ENCODE data around the gene PLXNA2.

PLXNA2 gene

GRCh38 chr1:207988326-207989165 lies 255.6 kb downstream of the PLXNA2 start:
- DNase-seq: no peak

- DNase-seq: no peak
Measured at GRCh38 chr1:207987164-207987563, 257.0 kb downstream of the PLXNA2 start.

GRCh38 chr1:207985996-207986395 lies 258.2 kb downstream of the PLXNA2 start:
- DNase-seq: no peak

GRCh38 chr1:207984831-207985572 lies 259.2 kb downstream of the PLXNA2 start:
- DNase-seq: no peak

GRCh38 chr1:207983044-207983635 lies 261.0 kb downstream of the PLXNA2 start:
- no peak for DNase-seq

GRCh38 chr1:207981976-207982375 lies 262.2 kb downstream of the PLXNA2 start:
- DNase-seq: no peak

- no peak for DNase-seq
Measured at GRCh38 chr1:207978441-207978840, 265.7 kb downstream of the PLXNA2 start.

- no peak for DNase-seq
Measured at GRCh38 chr1:207977876-207978275, 266.3 kb downstream of the PLXNA2 start.

- peak in 1 of 2 donors; percentile 75 for DNase-seq
Measured at GRCh38 chr1:207973898-207974568, 270.2 kb downstream of the PLXNA2 start.

GRCh38 chr1:207972337-207972736 lies 271.8 kb downstream of the PLXNA2 start:
- DNase-seq: peak in 1 of 2 donors; percentile 29

All from bone marrow (tissue), 2 donors.